HG02840 (cell line): Measurements from ENCODE around the gene NKD1.

Source experiments
- ATAC-seq: cut with Tn5 transposase; IDR thresholded peaks from one replicate; pipeline ENCODE4 v1.9.1; 2021; ENCODE audit warnings: mild to moderate bottlenecking, moderate library complexity, moderate number of reproducible peaks; ENCODE audit not compliant: unreplicated experiment, low FRiP score

The NKD1 gene

DNA sequence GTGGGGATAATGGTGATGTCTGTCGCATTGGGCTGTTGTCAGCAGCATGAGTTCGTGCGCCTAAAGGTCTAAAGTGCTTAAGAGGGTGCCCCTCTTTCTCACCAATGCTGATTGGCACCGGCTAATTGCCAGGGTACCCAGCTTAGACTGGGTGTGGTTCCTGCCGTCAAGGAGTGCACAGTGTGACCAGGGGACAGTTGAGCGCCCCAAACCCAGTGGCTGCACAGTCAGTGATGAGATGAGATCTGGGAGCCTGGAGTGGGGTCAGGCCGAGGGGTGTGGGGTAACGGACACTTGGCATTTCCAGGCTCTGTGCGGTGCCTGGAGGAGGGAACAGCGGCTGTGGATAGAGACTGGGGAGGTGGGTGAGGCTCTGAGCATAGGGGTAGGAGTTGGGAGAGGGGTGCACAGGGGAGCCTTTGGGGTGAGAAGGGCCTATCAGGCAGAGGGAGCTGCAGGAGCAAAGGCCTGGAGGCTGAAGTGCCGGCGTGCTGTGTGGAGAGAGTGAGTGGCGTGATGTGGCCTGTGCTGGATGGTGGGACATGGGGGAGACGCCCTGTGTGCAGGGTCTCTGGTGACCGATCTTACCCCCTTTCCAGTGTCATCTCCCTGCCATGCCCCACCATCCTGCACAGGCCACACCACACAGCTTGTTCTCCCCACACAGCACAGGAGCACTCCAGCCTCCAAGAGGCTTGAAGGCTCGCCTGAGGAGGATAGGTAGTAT lies 74.6 kb downstream of the NKD1 start:
- no peak for ATAC-seq

DNA sequence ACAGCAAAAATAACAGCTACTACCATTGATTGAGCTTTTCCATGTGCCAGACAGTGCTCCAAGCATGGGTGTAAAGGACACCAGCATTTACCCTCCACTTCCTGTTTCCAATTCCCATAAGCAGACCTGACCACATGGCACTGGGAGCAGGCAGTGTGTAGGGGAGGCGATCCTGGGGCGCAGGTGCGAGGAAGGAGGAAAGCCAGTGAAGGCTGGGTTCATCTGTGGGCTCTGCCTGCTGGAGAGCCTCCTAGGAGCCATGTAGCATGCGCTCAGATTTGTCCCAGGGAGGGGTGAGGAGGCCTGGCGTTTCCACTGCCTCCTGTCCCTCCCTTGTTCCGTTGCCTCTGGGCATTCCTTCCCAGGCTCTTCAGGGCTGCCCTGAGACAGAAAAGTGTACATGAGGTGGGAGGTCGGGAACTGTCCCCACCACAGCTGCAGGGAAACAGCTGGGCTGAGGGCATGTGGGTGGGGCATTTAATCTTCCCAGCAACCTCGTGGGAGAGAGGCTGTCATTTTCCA lies 76.3 kb downstream of the NKD1 start:
- no peak for ATAC-seq

DNA sequence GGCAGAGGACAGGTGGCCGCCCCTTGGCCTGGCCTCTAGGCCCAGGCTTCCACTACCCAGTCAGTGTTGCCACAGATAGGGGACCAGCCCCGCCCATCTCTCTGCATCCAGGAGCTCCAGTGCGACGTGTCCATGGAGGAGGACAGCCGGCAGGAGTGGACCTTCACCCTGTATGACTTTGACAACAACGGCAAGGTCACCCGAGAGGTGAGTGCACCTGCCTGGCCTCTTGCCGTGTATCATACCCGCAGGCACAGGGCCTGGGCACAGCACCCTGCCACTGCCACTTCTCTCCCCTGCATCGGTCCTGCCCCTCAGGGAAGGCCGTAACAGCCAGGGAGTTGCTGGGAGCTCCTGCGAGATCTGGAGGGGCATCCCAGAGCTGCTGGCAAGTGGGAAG lies 77.2 kb downstream of the NKD1 start:
- no peak for ATAC-seq

DNA sequence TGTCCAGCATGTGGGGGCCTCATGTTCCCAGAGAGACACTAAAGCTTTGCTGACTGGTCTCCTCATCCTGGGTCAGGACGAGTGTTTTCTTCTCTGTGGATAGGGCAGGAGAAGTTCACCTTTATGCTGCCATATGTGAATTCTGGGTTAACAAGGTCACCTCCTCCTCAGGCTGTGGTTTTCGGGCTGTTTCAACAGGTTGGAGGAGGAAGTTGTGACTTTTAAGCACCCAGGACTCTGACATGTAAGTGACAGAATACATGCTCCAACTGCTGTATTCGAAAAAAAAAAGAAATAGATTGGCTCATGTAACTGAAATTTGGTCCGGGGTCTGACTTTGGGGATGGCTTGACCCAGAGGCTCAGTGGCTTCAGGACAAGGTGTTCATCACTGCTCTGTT lies 78.7 kb downstream of the NKD1 start:
- no peak for ATAC-seq

DNA sequence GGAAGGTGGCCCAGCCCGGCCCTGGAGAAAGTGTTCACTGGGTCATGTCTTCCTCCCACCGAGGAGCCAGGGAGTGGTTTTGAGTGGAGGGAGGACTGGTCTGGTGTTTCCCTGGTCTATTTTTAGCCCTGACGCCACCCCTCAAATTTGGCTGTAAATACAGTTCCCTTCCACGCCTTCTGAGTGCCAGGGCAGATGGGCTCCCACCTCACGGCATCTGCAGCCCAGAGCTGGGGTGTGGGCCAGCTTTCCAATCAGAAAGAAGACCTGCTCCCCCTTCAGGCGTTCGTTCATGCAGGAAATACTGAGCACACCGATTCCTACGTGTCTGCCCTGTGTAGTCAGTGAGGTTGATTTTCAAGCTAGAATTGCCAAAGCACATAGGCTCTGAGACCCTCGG lies 79.2 kb downstream of the NKD1 start:
- ATAC-seq: no peak

DNA sequence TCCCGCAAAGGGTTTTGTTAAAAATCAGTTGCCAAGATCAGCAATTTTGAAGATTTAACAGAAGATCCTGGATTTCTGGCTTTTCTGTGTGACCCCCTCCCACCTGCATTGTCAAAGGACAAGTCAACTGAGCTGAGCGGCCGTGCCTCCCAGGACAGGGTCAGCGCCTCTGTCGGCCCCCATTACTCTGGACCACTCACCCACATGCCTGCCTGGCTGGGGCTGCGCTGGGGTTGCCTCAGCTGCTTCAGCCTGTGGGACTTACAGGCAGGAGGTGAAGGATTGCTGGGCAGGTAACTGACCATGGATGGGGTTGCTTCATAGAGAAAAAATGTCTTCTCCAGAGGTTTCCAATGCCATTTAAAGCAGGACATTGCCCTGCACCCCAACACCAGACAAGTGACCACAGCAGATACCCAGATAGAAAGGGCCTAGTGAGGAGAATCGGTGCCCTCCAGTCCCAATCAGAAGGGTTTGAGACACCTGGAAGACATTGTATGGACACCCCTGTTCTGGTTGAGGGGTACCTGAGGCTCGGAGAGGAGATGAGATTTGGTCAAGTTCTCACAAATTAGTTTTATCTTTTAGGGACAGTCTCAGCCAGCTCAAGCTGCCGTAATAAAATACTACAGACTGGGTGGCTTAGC lies 80.1 kb downstream of the NKD1 start:
- ATAC-seq: no peak

DNA sequence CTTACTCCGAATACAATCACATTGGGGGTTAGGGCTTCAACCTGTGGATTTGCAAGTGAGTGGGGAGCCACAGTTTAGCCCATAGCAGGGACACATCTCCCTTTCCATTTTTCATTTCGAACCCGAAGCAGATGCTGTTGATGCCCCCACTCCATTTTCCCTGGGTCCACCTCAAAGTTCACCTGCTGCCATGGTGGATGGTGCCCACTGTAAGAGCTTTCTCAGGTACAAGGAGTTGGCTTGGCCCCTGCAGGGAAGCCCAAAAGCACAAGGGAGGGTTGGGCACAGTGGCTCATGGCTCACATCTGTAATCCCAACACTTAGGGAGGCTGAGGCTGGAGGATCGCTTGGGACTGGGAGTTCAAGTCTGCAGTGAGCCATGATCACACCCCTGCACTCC lies 81.1 kb downstream of the NKD1 start:
- no peak for ATAC-seq

DNA sequence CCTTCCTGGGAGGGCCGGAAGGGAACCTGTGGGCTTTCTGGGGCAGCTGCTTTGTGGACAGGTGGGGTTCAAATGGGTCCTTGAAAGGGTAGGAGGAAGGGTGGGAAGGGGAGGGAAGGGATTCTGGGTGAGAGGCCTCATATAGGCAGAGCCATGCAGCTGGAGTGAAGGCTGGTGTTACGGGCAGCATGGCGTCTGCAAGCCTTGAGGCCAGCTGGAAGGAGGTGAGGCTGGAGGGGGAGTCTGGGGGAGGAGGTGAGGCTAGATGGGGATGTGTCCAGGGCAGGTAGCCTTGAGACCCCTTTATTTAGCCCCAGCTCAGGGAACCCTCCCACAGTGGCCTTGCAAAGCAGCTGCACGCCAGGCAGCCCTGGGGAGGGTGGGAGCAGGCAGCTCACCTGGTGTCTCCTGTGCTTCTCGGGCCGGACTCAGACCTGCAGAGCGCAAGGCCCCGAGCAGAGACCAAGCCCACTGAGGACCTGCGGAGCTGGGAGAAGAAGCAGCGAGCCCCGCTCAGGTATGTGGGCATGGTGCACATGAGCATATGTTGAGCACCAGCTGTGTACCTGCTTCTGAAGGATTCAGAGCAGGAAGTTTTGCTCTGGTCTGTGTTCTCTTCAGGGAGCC lies 82.3 kb downstream of the NKD1 start:
- ATAC-seq: no peak

DNA sequence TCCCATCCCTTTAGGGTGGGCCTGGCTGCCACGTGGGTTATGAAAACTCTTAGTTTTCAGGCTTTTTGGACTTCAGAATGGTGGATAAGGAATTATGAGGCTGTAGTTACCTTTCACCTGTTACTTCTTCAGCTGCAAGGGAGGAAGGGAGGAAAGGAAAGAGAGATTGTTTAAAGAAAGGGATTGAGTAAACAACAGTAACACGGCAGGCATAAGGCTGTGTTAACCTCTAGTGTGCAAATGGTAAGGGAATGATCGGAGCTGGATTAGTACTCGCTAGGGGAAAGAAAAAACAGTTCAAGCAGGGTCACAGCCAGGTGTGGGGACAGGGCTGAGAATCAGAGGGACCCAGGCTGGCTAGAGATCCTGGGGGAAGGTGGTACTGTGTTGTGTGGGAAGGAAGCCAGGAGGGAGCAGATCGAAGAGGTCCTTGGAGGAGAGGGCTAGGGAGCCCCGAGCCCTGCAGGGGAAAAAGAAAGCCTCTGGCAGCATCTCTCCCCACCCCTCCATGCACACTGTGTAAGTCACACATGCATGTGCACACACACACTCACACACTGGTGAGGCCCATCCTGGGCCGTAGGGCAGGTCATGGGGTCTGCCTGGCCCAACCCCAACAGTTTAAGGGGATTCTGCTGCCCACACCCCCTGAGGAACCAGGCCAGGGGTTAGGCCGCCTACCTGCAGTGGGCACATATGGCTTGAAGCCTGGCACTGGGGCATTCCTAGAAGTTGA lies 83.2 kb downstream of the NKD1 start:
- no peak for ATAC-seq

DNA sequence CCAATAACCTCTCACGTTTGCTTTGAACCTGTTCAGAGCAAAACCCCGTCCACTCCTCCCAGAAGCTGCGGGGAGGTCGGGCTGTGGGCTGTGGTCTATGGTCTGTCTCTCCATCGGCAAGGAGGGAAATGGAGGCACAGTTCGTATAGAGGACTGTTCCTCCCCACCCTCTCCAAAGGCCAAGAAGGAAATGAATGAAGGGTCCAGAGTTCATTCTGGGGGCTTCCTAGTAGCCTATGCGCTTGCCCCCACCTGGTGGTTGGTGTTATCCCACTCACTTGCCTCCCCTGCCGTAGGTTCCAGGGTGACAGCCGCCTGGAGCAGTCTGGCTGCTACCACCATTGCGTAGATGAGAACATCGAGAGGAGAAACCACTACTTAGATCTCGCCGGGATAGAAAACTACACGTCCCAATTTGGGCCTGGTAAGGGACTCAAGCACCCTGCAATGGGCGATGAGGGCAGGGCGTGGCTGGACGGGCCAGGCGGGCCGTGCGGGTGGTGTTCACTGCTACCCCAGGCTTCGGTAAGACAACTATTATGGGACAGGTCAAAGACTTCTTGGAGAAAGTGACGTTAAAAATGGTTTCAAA lies 83.9 kb downstream of the NKD1 start:
- ATAC-seq: no peak

DNA sequence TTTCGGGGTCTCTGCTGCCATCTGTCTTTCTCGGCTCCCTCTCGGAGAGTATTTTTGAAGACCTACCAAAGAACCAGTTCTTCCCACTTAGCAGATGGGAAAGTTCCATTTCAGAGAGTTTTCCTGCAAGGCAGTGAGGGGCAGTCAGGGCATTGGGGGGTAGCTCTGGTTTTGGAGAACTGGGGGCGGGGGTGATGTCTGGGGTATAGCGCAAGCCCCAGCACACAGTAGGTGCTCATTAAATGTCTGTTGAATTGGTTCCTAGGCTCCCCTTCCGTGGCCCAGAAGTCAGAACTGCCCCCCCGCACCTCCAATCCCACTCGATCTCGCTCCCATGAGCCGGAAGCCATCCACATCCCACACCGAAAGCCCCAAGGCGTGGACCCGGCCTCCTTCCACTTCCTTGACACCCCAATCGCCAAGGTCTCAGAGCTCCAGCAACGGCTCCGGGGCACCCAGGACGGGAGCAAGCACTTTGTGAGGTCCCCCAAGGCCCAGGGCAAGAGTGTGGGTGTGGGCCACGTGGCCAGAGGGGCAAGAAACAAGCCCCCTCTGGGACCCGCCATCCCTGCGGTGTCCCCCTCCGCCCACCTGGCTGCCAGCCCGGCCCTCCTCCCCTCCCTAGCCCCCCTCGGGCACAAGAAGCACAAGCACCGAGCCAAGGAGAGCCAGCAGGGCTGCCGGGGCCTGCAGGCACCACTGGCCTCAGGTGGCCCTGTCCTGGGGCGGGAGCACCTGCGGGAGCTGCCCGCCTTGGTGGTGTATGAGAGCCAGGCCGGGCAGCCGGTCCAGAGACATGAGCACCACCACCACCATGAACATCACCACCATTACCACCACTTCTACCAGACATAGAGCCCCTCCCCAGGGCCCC lies 85.0 kb downstream of the NKD1 start:
- ATAC-seq: no peak

DNA sequence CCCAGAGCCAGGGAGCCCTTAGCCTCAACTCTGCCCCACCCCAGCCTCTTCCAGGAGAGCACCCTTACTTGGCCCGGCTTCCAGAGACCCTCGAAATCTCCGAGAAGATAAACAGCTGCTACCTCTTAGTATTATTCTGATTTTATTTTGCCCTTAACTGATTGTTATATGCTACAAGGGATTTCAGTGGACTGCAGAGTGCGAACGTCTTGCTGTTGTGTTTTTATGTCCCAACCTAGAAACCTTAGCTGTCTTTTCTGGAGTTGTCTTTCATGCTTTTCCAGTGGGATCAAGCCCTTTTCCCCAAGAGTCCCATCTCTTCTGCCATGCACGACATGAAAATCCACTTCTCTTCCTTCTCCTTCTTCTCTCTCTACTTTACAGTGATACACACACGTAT lies 85.9 kb downstream of the NKD1 start:
- ATAC-seq: no peak

DNA sequence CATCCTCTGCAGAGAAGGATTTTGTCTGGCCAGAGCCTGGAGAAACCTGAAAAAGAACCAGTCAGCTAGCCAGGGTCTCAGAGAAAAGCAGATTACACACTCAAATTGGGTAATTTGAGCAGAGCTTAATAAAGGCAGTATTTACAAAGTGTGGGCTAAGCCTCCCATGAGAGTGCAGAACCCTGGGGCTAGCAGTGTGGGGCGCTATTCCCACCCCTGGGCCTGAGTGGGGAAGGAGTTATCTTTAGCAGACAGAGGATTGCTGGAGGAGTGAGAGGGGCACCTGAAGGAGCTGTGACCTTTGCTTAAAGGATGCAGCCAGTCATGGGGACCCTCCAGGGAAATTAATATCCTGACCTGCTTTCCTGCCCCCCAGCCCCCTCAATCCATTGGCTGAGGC lies 86.8 kb downstream of the NKD1 start:
- ATAC-seq: no peak

DNA sequence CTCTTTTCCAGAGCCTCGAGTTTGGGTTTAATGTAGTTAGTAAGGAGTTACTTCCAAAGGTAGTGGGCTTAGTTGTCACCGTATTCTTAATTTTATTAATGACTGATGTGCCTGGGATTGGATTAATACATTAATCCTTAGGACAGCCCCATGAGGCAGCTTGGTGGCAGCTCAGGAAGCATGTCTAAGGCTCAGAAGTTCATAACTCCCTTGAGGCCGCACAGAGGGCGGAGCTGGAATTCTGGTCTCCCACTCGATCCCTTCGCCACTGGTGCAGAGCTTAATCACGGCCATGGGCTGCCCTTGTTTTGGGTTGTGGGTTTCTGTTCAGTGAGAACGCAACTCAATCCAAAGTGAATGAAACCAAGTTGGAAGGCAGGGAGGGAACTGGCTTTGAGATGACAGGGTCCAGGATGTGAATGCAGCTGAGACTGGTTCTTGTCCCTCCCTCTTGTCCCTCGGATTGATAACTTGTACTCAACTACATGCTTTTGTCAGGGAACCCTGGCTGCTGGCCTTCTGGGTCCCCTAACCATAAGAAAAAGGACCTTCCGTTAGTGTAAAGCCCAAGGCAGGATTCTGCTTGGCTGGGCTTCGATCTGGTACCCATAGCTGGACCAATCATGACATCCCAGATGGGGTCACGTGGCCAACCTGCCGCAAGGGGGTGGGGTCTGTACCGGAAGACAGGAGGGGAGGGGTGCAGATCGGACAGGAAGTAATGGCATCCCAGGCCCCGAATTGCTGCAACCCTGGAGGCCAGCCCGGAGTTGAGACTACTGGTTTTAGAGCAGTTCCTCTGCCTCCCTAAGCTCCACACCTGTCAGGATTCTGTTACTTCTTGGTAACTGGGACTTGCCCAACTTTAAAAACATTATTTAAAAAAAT lies 87.6 kb downstream of the NKD1 start:
- no peak for ATAC-seq

DNA sequence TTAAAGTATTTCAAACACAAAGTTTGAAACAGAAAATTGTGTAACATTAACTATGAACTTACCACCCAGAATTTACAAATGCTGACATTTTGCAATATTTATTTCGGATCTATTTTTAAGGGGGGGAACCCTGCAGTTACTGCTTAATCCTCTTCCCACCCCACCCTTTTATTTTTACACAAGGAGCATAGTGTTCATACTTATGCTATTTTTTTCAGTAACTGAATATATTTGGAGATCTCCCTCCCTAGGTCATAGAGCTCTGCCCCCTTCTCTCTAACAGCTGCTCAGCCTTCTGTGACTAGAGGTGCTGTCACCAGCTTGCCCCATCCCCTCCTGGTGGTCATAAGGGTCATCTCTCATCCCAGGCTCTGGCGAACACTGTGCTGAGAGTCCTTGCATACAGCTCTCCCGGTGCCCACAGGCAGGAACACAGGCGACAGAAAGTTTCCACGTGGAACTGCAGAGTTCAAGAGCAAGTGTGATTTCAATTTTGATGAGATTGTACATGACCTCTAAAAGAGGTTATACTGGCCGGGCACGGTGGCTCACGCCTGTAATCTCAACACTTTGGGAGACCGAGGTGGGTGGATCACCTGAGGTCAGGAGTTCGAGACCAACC lies 88.7 kb downstream of the NKD1 start:
- ATAC-seq: no peak

DNA sequence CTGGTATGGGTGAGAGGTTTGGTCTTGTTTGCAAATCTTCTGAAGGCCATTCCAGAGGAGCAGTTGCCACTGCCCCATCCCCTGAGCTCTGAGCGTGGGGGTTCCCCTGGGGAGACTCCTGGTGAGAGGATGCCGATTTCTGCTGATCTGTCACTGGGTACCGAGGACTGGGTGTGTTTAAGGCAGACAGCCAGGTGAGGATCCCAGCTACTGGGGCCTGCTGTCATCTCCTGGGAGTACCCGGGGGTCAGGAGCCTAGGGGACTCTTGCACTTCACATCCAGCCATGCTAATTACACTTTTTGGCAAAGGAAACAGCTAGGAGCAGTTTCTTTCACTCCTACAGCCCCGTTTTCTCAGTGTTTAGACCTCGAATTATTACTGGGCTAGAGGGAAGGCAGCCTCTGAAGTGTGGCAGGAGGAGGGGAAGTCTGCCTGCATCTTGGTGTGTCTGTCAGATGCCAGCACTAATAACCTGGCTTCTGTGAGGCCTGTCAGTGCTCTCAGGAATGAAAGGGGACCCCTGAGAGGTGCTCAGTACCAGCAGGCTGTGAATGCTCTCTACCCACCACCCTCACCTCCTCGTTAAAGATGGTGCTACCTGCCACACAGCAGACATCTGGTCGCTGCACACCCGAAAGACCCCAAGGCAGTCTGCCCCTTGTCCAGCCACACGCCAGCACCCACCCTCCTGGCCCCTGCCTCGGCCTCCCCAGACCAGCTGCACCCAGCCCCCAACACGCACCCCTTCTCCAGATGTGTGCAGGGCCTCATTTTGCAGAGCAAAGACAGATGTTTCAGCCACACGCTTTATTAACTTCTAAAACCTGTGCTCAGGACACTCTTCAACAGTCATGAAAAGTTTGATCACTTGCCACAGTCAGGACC lies 89.8 kb downstream of the NKD1 start:
- no peak for ATAC-seq
